ENCODE measurements around the gene METTL13.

DNA sequence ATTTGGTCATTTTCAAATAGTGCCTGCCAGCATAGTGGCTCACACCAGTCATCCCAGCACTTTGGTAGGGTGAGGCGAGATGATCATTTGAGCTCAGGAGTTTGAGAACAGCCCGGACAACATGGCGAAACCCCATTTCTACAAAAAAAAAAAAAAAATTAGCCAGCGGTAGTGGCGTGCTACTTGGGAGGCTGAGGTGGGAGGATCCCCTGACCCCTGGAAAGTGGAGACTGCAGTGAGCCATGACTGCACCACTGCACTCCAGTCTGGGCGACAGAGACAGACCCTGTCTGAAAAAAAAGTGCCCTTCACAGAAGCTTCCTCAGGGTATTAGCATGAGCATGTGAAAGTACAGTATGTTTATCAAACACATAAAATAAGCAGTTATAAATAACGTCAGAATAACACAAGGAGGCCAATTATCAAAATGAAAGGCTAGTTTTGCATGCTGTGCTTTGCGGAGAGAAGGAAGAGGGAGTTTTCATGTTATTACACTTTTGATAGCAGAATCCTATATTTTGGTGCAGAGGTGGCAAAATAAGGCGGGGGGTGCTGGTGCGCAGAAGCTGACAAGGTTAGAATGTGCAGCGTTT is 781 bp upstream of the METTL13 start:
- TF ChIP-seq, protein P1, sequence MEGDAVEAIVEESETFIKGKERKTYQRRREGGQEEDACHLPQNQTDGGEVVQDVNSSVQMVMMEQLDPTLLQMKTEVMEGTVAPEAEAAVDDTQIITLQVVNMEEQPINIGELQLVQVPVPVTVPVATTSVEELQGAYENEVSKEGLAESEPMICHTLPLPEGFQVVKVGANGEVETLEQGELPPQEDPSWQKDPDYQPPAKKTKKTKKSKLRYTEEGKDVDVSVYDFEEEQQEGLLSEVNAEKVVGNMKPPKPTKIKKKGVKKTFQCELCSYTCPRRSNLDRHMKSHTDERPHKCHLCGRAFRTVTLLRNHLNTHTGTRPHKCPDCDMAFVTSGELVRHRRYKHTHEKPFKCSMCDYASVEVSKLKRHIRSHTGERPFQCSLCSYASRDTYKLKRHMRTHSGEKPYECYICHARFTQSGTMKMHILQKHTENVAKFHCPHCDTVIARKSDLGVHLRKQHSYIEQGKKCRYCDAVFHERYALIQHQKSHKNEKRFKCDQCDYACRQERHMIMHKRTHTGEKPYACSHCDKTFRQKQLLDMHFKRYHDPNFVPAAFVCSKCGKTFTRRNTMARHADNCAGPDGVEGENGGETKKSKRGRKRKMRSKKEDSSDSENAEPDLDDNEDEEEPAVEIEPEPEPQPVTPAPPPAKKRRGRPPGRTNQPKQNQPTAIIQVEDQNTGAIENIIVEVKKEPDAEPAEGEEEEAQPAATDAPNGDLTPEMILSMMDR (IDR thresholded peaks at IDR 0.05): no peak
- no peak for TF ChIP-seq POLR2A (IDR thresholded peaks at IDR 0.05)

Data from Peyer's patch (tissue), 4 donors.